CD4-positive, alpha-beta T cell (primary cell): ENCODE data around the gene OSBPL10. TPM values are rescaled to one million over a fixed set of nuclear protein-coding genes. Genes with fewer than 3 reads are reported as not detected.

Experiments used
- ATAC-seq: fragments of 200-7000 bp; cut with Tn5 transposase; one replicate; pipeline ENCODE4 v1.10.0; 2022; ENCODE audit warnings: mild to moderate bottlenecking; ENCODE audit not compliant: poor library complexity
- CTCF ChIA-PET: fragments of 350-600 bp; sonication (Branson Sonifier 250); formaldehyde crosslinking; loops from one replicate; lab custom pipeline; 2021; ENCODE audit warnings: antibody characterized with exemption, inconsistent platforms; lab: Charles Lee
- POLR2A ChIA-PET: fragments of 350-600 bp; sonication (Branson Sonifier 250); formaldehyde crosslinking; loops from one replicate; lab custom pipeline; 2021; ENCODE audit warnings: antibody characterized with exemption, inconsistent platforms; lab: Charles Lee
- DNase-seq, 14 experiments: peaks; one replicate each; pipeline ENCODE4 v3.0.0-alpha.2; 2013 to 2020; ENCODE audit warnings: mixed read lengths in 2 of 14
- H3K27ac ChIP-seq, 2 donors: one replicate each; pipeline versions ENCODE4 v1.5.1 to v1.7.0; 2013; ENCODE audit warnings: low read length in 2 of 2, low read depth in 1 of 2, mild to moderate bottlenecking in 1 of 2
- H3K27me3 ChIP-seq, 2 experiments: 1 replicate in 1 of 2; 2 replicates in 1 of 2; pipeline versions ENCODE4 v1.6.1 to v1.7.0; 2013; ENCODE audit warnings: low read length in 2 of 2, control low read depth in 1 of 2, mild to moderate bottlenecking in 1 of 2, moderate library complexity in 1 of 2; ENCODE audit not compliant: insufficient read depth in 2 of 2, control insufficient read depth in 1 of 2
- H3K36me3 ChIP-seq: one replicate; pipeline ENCODE4 v1.6.1; 2013; ENCODE audit warnings: low read length, control low read depth; ENCODE audit not compliant: insufficient read depth
- H3K4me1 ChIP-seq: one replicate; pipeline ENCODE4 v1.6.1; 2013; ENCODE audit warnings: low read length, control low read depth; ENCODE audit not compliant: insufficient read depth
- H3K4me3 ChIP-seq: one replicate; pipeline ENCODE4 v1.5.1; 2013; ENCODE audit warnings: mild to moderate bottlenecking, low read length, moderate library complexity
- H3K9me3 ChIP-seq, 2 experiments: 1 replicate in 1 of 2; 2 replicates in 1 of 2; pipeline versions ENCODE4 v1.6.1 to v1.7.0; 2013; ENCODE audit warnings: low read length in 2 of 2, mild to moderate bottlenecking in 2 of 2, control low read depth in 1 of 2, moderate library complexity in 1 of 2; ENCODE audit not compliant: control insufficient read depth in 1 of 2, insufficient read depth in 1 of 2
- H3K27ac Mint-ChIP-seq: one replicate; pipeline ENCODE4 v1.8.0; 2020; ENCODE audit warnings: mixed read lengths
- H3K27me3 Mint-ChIP-seq: one replicate; pipeline ENCODE4 v1.8.0; 2021; ENCODE audit warnings: mixed read lengths
- H3K36me3 Mint-ChIP-seq: one replicate; pipeline ENCODE4 v1.8.0; 2021; ENCODE audit warnings: low read depth, mixed read lengths
- H3K4me1 Mint-ChIP-seq: one replicate; pipeline ENCODE4 v1.8.0; 2021; ENCODE audit warnings: low read depth, mixed read lengths
- H3K4me3 Mint-ChIP-seq: one replicate; pipeline ENCODE4 v1.8.0; 2020; ENCODE audit warnings: mild to moderate bottlenecking, mixed read lengths
- H3K9me3 Mint-ChIP-seq: one replicate; pipeline ENCODE4 v1.8.0; 2020; ENCODE audit warnings: mixed read lengths
- intact Hi-C, 2 experiments: fragments of 100-400 bp; cut with DNase I in 1 of 2; cut with micrococcal nuclease in 1 of 2; formaldehyde crosslinking; loops; one replicate each; pipeline versions ENCODE4 v1.15.1 to v1.9.0; 2023 to 2025; cut with DNase I, micrococcal nuclease
- total RNA-seq, 174 experiments: library from RNA in 2 of 174; stranded (reverse) in 2 of 174; gene quantifications; one replicate each; pipeline ENCODE4 v1.2.3 and lab custom pipeline; 2021 to 2026
- TF ChIP-seq, protein P1 (sequence below): fragments of 200-600 bp; IDR thresholded peaks from one replicate; pipeline ENCODE4 v1.8.0; 2022; ENCODE audit warnings: antibody characterized with exemption, mild to moderate bottlenecking

Gene OSBPL10
- total RNA-seq, 2 experiments from 2014 or later = not detected

GRCh38 chr3:31831591-31831990, 149.5 kb downstream of the OSBPL10 start:
- TF ChIP-seq, protein P1, sequence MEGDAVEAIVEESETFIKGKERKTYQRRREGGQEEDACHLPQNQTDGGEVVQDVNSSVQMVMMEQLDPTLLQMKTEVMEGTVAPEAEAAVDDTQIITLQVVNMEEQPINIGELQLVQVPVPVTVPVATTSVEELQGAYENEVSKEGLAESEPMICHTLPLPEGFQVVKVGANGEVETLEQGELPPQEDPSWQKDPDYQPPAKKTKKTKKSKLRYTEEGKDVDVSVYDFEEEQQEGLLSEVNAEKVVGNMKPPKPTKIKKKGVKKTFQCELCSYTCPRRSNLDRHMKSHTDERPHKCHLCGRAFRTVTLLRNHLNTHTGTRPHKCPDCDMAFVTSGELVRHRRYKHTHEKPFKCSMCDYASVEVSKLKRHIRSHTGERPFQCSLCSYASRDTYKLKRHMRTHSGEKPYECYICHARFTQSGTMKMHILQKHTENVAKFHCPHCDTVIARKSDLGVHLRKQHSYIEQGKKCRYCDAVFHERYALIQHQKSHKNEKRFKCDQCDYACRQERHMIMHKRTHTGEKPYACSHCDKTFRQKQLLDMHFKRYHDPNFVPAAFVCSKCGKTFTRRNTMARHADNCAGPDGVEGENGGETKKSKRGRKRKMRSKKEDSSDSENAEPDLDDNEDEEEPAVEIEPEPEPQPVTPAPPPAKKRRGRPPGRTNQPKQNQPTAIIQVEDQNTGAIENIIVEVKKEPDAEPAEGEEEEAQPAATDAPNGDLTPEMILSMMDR = no peak
- no peak for ATAC-seq
- intact Hi-C loops = no loop called here
- ChIA-PET CTCF (no interaction called here), POLR2A (no interaction called here)
- no peaks in the 10 kb centered on the region for H3K9me3 ChIP-seq
- DNase-seq = no peak
- Mint-ChIP-seq H3K27ac (no peak overlapping the region), H3K4me3 (no peak overlapping the region), H3K27me3 (no peaks in the 10 kb centered on the region), H3K36me3 (no peaks in the 10 kb centered on the region), H3K9me3 (no peaks in the 10 kb centered on the region), H3K4me1 (peaks cover 20% of the 10 kb centered on the region)
- H3K4me1 ChIP-seq = peaks cover 2% of the 10 kb centered on the region
- no peak overlapping the region for H3K4me3 ChIP-seq
- H3K27me3 ChIP-seq = no peaks in the 10 kb centered on the region
- H3K27ac ChIP-seq = no peak overlapping the region
- H3K36me3 ChIP-seq = no peaks in the 10 kb centered on the region

DNA sequence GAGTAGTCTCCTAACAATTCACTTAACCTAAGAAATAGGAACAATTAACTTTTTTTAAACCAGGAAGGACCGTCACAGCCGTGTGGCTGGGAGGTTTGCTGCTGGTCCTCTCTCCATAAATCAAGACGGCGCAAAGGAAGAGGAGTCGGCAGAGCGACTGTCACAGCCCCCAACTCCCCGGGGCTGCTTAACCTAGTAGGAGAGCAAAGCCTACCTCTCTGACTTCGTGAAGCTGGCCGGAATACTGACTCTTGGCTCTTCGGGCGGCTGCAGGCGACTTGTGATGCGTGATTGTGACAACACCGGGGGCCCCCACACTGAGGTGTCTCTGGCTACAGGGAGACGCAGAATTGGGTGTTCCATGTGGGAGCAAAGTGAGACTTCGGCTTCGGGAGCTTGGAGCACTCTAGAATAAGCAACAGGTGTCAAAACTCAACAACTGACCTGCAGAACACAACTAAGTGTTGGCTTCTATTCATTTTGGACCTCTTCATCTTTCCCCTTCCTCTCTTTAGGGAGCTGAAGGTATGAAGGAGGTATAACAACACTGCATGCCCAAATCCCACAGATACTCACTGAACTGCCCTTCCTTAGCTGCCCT, 151.1 kb downstream of the OSBPL10 start:
- Mint-ChIP-seq H3K4me3 (no peak overlapping the region), H3K4me1 (peaks cover 20% of the 10 kb centered on the region), H3K9me3 (no peaks in the 10 kb centered on the region), H3K27ac (peak overlapping the region; percentile 67), H3K27me3 (no peaks in the 10 kb centered on the region), H3K36me3 (no peaks in the 10 kb centered on the region)
- POLR2A ChIA-PET = no interaction called here
- Histone ChIP-seq H3K36me3 (no peaks in the 10 kb centered on the region), H3K27ac (no peak overlapping the region), H3K4me1 (peaks cover 2% of the 10 kb centered on the region), H3K4me3 (no peak overlapping the region), H3K27me3 (no peaks in the 10 kb centered on the region), H3K9me3 (no peaks in the 10 kb centered on the region)
- DNase-seq (no peak), ATAC-seq (no peak)
- TF ChIP-seq, protein P1 = no peak
- CTCF ChIA-PET = no interaction called here
- intact Hi-C loops = no loop called here

- Mint-ChIP-seq H3K4me1 (peaks cover 20% of the 10 kb centered on the region), H3K36me3 (no peaks in the 10 kb centered on the region), H3K9me3 (no peaks in the 10 kb centered on the region), H3K4me3 (peak overlapping the region; percentile 54), H3K27ac (peak overlapping the region; percentile 67), H3K27me3 (no peaks in the 10 kb centered on the region)
- DNase-seq (no peak), ATAC-seq (no peak)
- Histone ChIP-seq H3K27ac (no peak overlapping the region), H3K4me3 (no peak overlapping the region), H3K36me3 (no peaks in the 10 kb centered on the region), H3K9me3 (no peaks in the 10 kb centered on the region), H3K4me1 (peaks cover 2% of the 10 kb centered on the region), H3K27me3 (no peaks in the 10 kb centered on the region)
- POLR2A ChIA-PET = no interaction called here
- CTCF ChIA-PET = no interaction called here
- TF ChIP-seq, protein P1 = no peak
- intact Hi-C loops = no loop called here
Observed at GRCh38 chr3:31829010-31829409, 152.1 kb downstream of the OSBPL10 start.
